HepG2 (cell line): ENCODE data around the gene FRMD6. TPM values are rescaled to one million over a fixed set of nuclear protein-coding genes. Genes with fewer than 3 reads are reported as not detected.

Experiments
- ATAC-seq: fragments of 200-7000 bp; cut with Tn5 transposase; 3 replicates; pipeline ENCODE4 v1.9.1; 2020; ENCODE audit warnings: mild to moderate bottlenecking, moderate library complexity
- BruUV-seq: library from RNA; stranded (reverse); fragments of 400-500 nt; replicated peaks from 2 replicates; lab custom pipeline; 2021; lab: Mats Ljungman, UMichigan
- CTCF ChIA-PET: fragments of 300-600 bp; formaldehyde crosslinking; extraction: SDS; loops from one replicate; lab custom pipeline; 2021; ENCODE audit warnings: low total read pairs, inconsistent platforms, low intra/inter-chr PET ratio; lab: Yijun Ruan, JAX
- POLR2A ChIA-PET: fragments of 350-600 bp; sonication (Branson Sonifier 250); formaldehyde crosslinking; loops from one replicate; lab custom pipeline; 2020; ENCODE audit warnings: antibody characterized with exemption, inconsistent platforms; lab: Yijun Ruan, JAX
- DNase-seq: peaks from one replicate; pipeline ENCODE4 v3.0.0-alpha.2; 2015; ENCODE audit warnings: low spot score
- FAIRE-seq: peaks from 3 replicates; lab custom pipeline; 2011; peaks lifted over from hg19 to GRCh38; lab: Jason Lieb, UNC
- H2AFZ ChIP-seq: one replicate; pipeline ENCODE4 v1.6.1; 2011; ENCODE audit warnings: low read length, inconsistent platforms
- H3K27ac ChIP-seq: fragments of 300-600 bp; 3 replicates; pipeline ENCODE4 v1.8.0; 2011; ENCODE audit warnings: mixed run types, mild to moderate bottlenecking, mixed read lengths, low read length, inconsistent platforms; ENCODE audit not compliant: insufficient read depth; ENCODE audit errors: extremely low read length
- H3K27me3 ChIP-seq, 2 experiments: fragments of 200-600 bp in 1 of 2; 2 replicates in 1 of 2; 3 replicates in 1 of 2; pipeline versions ENCODE4 v1.6.0 to v1.8.0; 2011; ENCODE audit warnings: low read length in 2 of 2, mild to moderate bottlenecking in 2 of 2, moderate library complexity in 2 of 2, inconsistent platforms in 1 of 2; ENCODE audit not compliant: insufficient read depth in 2 of 2, control insufficient read depth in 1 of 2
- H3K36me3 ChIP-seq, 2 experiments: fragments of 200-600 bp in 1 of 2; replicated peaks in 1 of 2; 2 replicates in 1 of 2; 3 replicates in 1 of 2; pipeline versions ENCODE4 v1.5.1 to v1.8.0; 2011; ENCODE audit warnings: low read length in 2 of 2, inconsistent platforms in 1 of 2; ENCODE audit not compliant: insufficient read depth in 2 of 2, control insufficient read depth in 1 of 2
- H3K4me1 ChIP-seq: 2 replicates; pipeline ENCODE4 v1.5.1; 2012; ENCODE audit warnings: low read length, inconsistent platforms; ENCODE audit not compliant: insufficient read depth
- H3K4me2 ChIP-seq: 2 replicates; pipeline ENCODE4 v1.6.0; 2011; ENCODE audit warnings: low read depth, low read length, inconsistent platforms
- H3K4me3 ChIP-seq, 3 experiments: fragments of 200-600 bp in 1 of 3; sonication (generic), shearing (Covaris generic) in 1 of 3; replicated peaks in 1 of 3; 2 replicates each; pipeline ENCODE4 v1.5.1; 2011 to 2016; ENCODE audit warnings: low read length in 3 of 3, inconsistent platforms in 2 of 3, low read depth in 2 of 3, mild to moderate bottlenecking in 2 of 3, control low read depth in 1 of 3, mixed read lengths in 1 of 3; ENCODE audit not compliant: insufficient read depth in 1 of 3
- H3K79me2 ChIP-seq: one replicate; pipeline ENCODE4 v1.6.1; 2011; ENCODE audit warnings: low read length, inconsistent platforms; ENCODE audit not compliant: insufficient read depth
- H3K9ac ChIP-seq: 2 replicates; pipeline ENCODE4 v1.6.0; 2011; ENCODE audit warnings: mild to moderate bottlenecking, low read depth, low read length, inconsistent platforms; ENCODE audit not compliant: insufficient read depth
- H3K9me3 ChIP-seq: 2 replicates; pipeline ENCODE4 v1.5.1; 2012; ENCODE audit warnings: mild to moderate bottlenecking, low read length
- H4K20me1 ChIP-seq: 2 replicates; pipeline ENCODE4 v1.6.0; 2011; ENCODE audit warnings: inconsistent platforms, mild to moderate bottlenecking, low read length, moderate library complexity; ENCODE audit not compliant: insufficient read depth
- BRCA1 ChIP-seq: sonication (generic); formaldehyde crosslinking; IDR thresholded peaks from 2 replicates; pipeline ENCODE4 v1.4.0; 2020; ENCODE audit warnings: missing genetic modification reagents
- CENPBD1 ChIP-seq: sonication (generic); formaldehyde crosslinking; IDR thresholded peaks from 2 replicates; pipeline ENCODE4 v1.8.0; 2022; ENCODE audit warnings: missing genetic modification reagents, low read depth, mild to moderate bottlenecking, borderline replicate concordance
- KLF15 ChIP-seq: sonication (generic); formaldehyde crosslinking; IDR thresholded peaks from 2 replicates; pipeline ENCODE4 v1.8.1; 2023; ENCODE audit warnings: borderline replicate concordance, mild to moderate bottlenecking, inconsistent platforms, missing genetic modification reagents, mixed read lengths
- MXI1 ChIP-seq: IDR thresholded peaks from 3 replicates; pipeline ENCODE4 v1.6.1; 2012; ENCODE audit warnings: low read depth, low read length, inconsistent platforms, borderline replicate concordance
- PCBP1 ChIP-seq: fragments of 200-400 bp; formaldehyde crosslinking; IDR thresholded peaks from 2 replicates; pipeline ENCODE4 v1.6.1; 2017; ENCODE audit warnings: mild to moderate bottlenecking, low read depth, low read length, borderline replicate concordance
- RFX3 ChIP-seq: IDR thresholded peaks from 2 replicates; pipeline ENCODE4 v1.6.1; 2016; ENCODE audit warnings: missing biosample characterization, missing genetic modification reagents
- ZBED4 ChIP-seq: sonication (generic); formaldehyde crosslinking; IDR thresholded peaks from 2 replicates; pipeline ENCODE4 v1.4.0; 2020; ENCODE audit warnings: missing genetic modification reagents, borderline replicate concordance
- ZMAT3 ChIP-seq: sonication (generic); formaldehyde crosslinking; conservative IDR thresholded peaks from 2 replicates; pipeline ENCODE4 v1.7.0; 2021; ENCODE audit warnings: missing genetic modification reagents
- ZNF512B ChIP-seq: sonication (generic); formaldehyde crosslinking; IDR thresholded peaks from 2 replicates; pipeline ENCODE4 v1.5.1; 2020; ENCODE audit warnings: missing genetic modification reagents, mild to moderate bottlenecking, borderline replicate concordance
- ZNF800 ChIP-seq: sonication (generic); formaldehyde crosslinking; IDR thresholded peaks from 2 replicates; pipeline ENCODE4 v1.4.0; 2020; ENCODE audit warnings: missing genetic modification reagents
- WGBS: methylation state at CpG from one replicate; pipeline ENCODE4 v1.1.6; 2017; ENCODE audit warnings: low lambda C conversion rate; 5-methylcytosine and 5-hydroxymethylcytosine counted together
- in situ Hi-C: cut with HindIII; loops from 2 replicates; pipeline ENCODE4 v1.10.0; 2017; ENCODE audit warnings: low pct_unique_long_range_greater_than_20kb; ENCODE audit not compliant: extremely low pct_ligation_motif_present
- intact Hi-C: fragments of 100-400 bp; cut with micrococcal nuclease; formaldehyde crosslinking; loops from one replicate; pipeline ENCODE4 v1.10.0; 2022; ENCODE audit not compliant: unreplicated experiment
- polyA plus RNA-seq, 8 experiments: library from polyadenylated mRNA; depleted of rRNA in 3 of 8; stranded (reverse) in 7 of 8; unstranded in 1 of 8; fragments of >200 nt; fragmentation: Illumina TruSeq in 4 of 8; extraction: Trizol in 4 of 8; gene quantifications; 2 replicates each; pipeline versions ENCODE4 v1.2.1 to v1.2.3, GENCODE V29; 2011 to 2016; ENCODE audit warnings: low read depth in 4 of 8, missing spikeins in 1 of 8, mixed read lengths in 1 of 8; ENCODE audit not compliant: insufficient read depth in 1 of 8
- total RNA-seq, 5 experiments: library from RNA; depleted of rRNA; stranded (reverse); fragments of >200 nt; fragmentation: Illumina TruSeq; extraction: Trizol; gene quantifications; 2 replicates each; pipeline ENCODE4 v1.2.3, GENCODE V29; 2016; ENCODE audit warnings: low read depth in 1 of 5

FRMD6 gene
- total and polyA plus RNA-seq, 2 of the 13 experiments (the other 11 are each of a cell fraction or from before 2014, with no cell fraction given), result 2.4 to 5.4 TPM

GRCh38 chr14:51652168-51653078, 713 bp downstream of the FRMD6 start:
- Histone ChIP-seq H3K27me3 (no peaks in the 10 kb centered on the region; a peak in 1 of 5 replicates), H3K4me1 (peaks cover 36% of the 10 kb centered on the region), H3K36me3 (no peaks in the 10 kb centered on the region), H3K9ac (peak overlapping the region; percentile 73), H3K4me3 (peak overlapping the region; percentile 88 to 96 (median 93)), H4K20me1 (no peaks in the 10 kb centered on the region), H2AFZ (no peak overlapping the region), H3K79me2 (no peaks in the 10 kb centered on the region), H3K9me3 (no peaks in the 10 kb centered on the region), H3K4me2 (peak overlapping the region; percentile 83), H3K27ac (peak overlapping the region; percentile 37)
- ChIA-PET POLR2A (interaction anchor here (0.7 to 2.0 kb wide), 7 partner anchors 14 to 77 kb away, joined by 3 to 8 read pairs (median 3); no protein-coding TSS in a partner anchor), CTCF (no interaction called here)
- DNase-seq, result no peak
- WGBS, result under 1% methylated on average over 24 of the region's 75 CpGs
- BruUV-seq, result no TSS peak
- no peak for FAIRE-seq
- ATAC-seq, result peak; percentile 81
- in situ Hi-C loops, result loop anchor here (10.0 kb wide), 1 partner anchor 122 kb away; no protein-coding TSS in a partner anchor
- intact Hi-C loops, result loop anchor here (2.0 to 5.0 kb wide), 4 partner anchors 95 to 370 kb away; no protein-coding TSS in a partner anchor
- no peak for TF ChIP-seq ZBED4 (CRISPR knock-in tag)
- TF ChIP-seq ZNF512B, result no peak
- no peak for TF ChIP-seq BRCA1 (CRISPR knock-in tag)
- TF ChIP-seq MXI1, result 0 out of 3 replicates have a peak, but pooled peaks have one; percentile 16
- no peak for TF ChIP-seq ZMAT3
- TF ChIP-seq RFX3, result no peak
- no peak for TF ChIP-seq CENPBD1
- TF ChIP-seq ZNF800, result peak; percentile 98
- no peak for TF ChIP-seq PCBP1
- no peak for TF ChIP-seq KLF15 (CRISPR knock-in tag)
